ENCODE data around the gene FLT4. TPM values are rescaled to one million over a fixed set of nuclear protein-coding genes. Genes with fewer than 3 reads are reported as not detected.

FLT4 gene
- total RNA-seq, 1 donor from 2014 or later: 0.75 TPM

Other genes with a start within 250 kb of the FLT4 start
- gene CNOT6, start 155.2 kb downstream of the FLT4 start, total RNA-seq: 8.0 and 14.5 TPM in 2 replicates
- not detected in 2 replicates for gene SCGB3A1, start 58.1 kb downstream of the FLT4 start, total RNA-seq
- gene OR2Y1, start 90.5 kb upstream of the FLT4 start, total RNA-seq: not detected in 2 replicates
- 120 and 152 TPM in 2 replicates for gene MGAT1, start 153.2 kb upstream of the FLT4 start, total RNA-seq
- gene ZFP62, start 211.7 kb upstream of the FLT4 start, total RNA-seq: 12.9 and 20.1 TPM in 2 replicates
- gene BTNL8, start 249.6 kb upstream of the FLT4 start, total RNA-seq: not detected in 2 replicates

All from myocyte (in vitro differentiated cells).